Activated CD8-positive, alpha-beta memory T cell treated with anti-CD3 and anti-CD28 coated beads for 48 hours (primary cell): ENCODE data around the gene SCMH1.

ENCODE experiments used
- DNase-seq, 3 experiments: peaks; one replicate each; pipeline ENCODE4 v3.0.0-alpha.2; 2020; ENCODE audit warnings: low read depth in 2 of 3, low spot score in 2 of 3

SCMH1 gene

DNA sequence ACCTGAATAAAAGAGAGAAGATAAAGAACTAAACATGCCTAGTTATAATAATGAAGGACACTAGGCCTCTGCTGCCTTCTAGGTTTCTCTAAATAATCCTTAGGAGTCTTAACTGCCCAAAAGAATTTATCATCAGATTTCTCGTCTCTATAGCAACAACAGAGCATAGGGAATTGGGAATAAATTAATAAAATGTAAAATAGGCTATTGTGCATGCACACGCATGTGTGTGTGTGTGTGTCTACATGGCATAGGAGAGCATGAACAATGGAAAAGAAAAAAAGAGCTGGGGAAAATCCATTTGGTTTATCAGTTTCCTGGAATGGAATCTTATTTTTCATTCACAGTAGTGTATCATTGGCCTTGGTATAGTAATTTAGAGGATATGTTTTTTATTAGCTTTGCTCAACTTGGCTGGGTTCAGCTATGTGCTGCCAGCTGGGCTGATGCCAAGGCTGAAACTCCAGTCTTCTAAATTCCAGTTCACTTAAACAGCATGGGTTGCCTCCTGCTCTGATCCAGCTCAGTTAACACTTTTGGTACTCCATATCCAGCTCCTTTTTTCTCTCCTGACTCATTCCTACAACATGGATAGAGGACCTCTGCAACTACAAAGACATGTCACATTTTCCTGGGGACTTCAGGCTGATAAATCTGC is 140.0 kb downstream of the SCMH1 start:
- DNase-seq, result no peak

- DNase-seq, result no peak
Measured at GRCh38 chr1:41101076-41101475, 141.0 kb downstream of the SCMH1 start.

DNA sequence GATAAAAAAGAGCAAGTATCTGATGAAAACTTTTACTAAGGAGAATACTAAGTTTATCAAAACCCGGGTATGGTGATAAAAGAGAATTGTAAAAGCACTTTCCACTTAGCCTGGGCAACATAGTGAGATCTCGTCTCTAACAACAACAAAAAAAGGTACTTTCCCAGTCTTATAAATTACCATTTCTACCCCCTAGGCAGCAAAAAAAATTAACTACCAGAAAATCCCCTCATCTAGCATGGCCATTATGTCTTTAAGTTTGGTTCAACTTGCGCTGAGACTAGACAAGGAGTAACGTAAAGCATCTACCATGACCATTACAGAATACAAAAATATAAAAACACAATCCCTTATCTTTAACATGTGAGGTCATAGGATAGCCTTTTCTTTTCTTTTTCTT is 141.9 kb downstream of the SCMH1 start:
- no peak for DNase-seq

GRCh38 chr1:41098730-41099460 is 143.2 kb downstream of the SCMH1 start:
- no peak for DNase-seq

- DNase-seq, result no peak
Measured at GRCh38 chr1:41097105-41097504, 145.0 kb downstream of the SCMH1 start.

DNA sequence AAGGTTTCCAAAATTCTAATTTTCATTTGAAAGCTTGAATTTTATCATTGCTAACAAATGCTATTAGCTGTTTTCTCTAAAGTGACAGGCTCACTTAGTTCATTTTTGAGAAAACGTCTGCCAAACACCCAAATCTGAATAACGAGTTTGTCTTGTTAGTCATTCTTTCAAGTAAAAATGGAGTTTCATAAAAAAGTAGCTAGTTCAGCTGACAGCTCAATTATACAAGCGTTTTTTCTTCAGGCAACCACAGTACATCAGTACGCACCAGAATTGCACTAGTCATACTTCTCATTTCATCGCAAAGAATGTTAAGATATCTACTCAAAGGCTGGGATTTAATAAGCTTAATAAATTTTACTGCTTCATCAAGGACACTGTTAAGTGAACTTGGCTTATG is 148.3 kb downstream of the SCMH1 start:
- DNase-seq, result no peak

GRCh38 chr1:41086921-41087320 is 155.2 kb downstream of the SCMH1 start:
- no peak for DNase-seq

DNA sequence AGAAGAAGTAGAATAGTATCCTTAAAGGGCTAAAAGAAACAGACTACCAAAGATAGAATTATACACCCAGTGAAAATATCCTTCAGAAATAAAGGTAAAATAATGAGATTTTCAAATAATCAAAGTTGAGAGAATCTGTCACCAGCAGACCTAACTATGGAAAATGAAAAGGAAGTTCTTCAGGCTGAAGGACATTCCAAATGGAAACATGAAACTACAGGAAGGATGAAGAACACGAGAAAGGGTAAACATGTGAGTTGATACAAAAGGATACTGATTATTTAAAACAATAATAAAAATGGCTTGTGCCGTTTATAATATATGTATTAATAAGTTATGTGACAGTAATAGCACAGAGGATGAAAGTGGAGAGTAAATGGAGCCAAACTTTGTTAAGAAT is 163.5 kb downstream of the SCMH1 start:
- no peak for DNase-seq

DNA sequence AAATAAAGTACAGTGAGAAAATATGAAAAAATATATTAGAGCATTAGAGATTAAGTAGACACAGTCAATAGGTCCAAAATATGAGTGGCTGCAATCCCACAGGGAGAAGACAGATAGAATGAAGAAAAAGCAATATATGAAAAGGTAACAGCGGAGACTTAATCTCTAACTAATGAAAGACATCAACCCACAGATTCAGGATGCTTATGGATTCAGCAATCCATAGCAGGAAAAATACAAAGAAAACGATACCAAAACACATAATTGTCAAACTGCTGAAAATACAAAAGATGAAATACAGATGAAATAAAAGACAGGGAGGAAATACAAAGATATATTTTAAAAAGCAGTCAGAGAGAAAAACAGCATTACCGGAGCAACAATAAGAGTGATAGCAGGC is 163.9 kb downstream of the SCMH1 start:
- DNase-seq, result no peak

DNA sequence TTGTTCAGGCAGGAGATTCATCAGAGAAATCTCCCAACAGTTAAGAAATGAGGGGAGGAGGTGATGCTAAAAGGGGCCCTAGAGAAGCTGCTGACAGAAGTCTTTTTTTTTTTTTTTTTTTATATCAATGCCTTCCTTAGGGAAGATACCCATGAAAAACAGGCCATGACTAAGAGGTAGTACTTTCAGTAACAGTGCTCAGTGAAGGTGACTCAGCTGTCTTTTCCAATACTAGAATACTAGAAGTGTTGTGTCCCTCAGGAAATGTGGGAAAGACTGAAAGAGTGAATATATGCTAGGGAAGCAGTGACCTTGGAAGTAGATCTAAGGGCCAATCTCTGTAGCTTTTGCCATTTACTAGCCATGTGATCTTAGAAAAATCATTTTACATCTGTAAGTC is 168.1 kb downstream of the SCMH1 start:
- DNase-seq, result no peak

DNA sequence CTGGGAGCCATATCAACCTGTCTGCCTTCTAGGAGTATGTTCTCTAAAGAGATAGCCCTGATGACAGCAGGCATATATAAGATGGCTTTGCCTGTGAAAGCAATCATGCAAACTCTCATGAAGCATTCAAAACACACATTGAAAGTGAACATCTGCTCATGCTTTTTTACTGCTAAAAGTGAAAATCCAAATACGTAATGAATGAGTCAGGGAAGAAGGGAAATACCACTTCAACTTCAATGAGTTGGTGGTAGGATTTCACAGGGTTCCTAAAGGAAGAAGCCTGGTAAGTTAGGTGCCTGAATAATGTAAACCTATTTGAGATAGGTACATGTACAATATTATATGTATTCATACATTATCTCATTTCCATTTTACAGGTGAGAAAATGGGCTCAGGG is 170.1 kb downstream of the SCMH1 start:
- no peak for DNase-seq

GRCh38 chr1:41056907-41057306 is 185.2 kb downstream of the SCMH1 start:
- no peak for DNase-seq

DNA sequence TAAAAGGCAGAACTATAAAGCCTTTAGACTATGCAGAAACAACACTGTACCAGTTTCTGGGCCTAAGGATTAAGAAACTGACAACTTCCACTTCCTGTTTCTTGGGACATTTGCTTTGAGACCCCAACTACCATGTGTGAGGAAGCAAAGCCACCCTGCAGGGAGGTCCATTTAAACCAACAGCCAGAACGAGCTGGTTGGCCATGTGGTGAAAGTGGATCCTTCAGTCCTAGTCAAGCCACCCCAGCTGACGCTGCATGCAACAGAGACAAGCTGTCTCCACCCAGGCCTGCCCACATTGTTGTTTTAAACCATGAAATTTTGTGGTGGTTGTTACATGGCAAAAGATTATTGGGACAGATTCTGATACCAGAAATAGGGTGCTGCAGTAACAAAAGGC is 188.8 kb downstream of the SCMH1 start:
- no peak for DNase-seq

DNA sequence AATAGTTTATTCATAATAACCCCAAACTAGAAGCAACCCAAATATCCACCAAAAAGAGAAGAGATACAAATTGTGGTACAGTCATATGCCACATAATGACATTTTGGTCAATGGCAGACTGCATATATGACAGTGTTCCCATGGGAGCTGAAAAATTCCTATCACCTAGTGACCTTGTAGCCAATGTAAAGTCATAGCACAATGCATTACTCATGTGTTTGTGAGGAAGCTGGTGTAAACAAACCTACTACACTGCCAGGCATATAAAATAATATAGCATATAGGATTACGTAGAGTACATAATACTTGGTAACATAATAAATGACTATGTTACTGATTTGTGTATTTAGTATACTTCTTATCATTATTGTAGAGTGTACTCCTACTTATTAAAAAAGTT is 191.1 kb downstream of the SCMH1 start:
- DNase-seq, result no peak

- DNase-seq, result no peak
Measured at GRCh38 chr1:41048540-41048939, 193.6 kb downstream of the SCMH1 start.

- no peak for DNase-seq
Measured at GRCh38 chr1:41046347-41046775, 195.7 kb downstream of the SCMH1 start.

DNA sequence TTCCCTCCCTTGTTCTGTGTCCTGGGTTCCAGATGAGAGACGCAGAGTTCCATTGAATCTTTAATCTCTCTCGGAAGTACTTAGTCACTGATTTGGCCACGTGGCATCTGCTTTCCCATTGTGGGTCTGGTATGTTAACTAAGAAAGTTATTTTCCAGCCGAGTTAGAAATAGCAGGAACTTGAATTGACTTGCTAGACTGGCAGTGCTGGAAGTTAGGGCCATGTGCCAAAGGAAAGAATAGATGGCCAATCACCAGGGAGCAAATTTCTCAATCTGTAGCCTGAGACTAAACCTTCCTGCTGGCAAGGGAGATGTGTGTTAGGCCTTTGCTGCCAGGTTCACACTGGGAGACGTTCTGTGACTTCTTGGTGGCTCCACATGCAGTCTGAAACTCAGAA is 196.4 kb downstream of the SCMH1 start:
- no peak for DNase-seq

- DNase-seq, result no peak
Measured at GRCh38 chr1:41044187-41044586, 197.9 kb downstream of the SCMH1 start.

- no peak for DNase-seq
Measured at GRCh38 chr1:41041614-41042270, 200.4 kb downstream of the SCMH1 start.

DNA sequence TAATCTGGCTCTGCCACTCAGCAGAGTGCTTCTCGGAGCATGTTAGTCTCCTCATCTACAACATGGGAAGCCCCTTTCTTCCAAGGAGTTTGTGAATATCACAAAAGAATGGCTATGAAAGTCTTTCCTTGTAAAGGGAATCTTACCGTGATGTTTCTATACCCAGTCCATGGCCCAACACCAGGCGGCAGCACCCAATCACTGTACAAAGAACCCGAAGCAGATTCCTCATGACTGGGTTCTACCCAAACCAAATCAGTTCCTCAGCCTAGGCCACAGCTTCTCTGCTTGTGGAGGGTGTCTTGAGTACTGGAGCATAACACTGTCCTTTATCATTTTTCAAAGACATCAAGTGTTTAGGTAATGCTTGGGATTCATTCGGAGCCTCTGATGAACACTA is 204.0 kb downstream of the SCMH1 start:
- no peak for DNase-seq

GRCh38 chr1:41037116-41037903 is 204.8 kb downstream of the SCMH1 start:
- no peak for DNase-seq

DNA sequence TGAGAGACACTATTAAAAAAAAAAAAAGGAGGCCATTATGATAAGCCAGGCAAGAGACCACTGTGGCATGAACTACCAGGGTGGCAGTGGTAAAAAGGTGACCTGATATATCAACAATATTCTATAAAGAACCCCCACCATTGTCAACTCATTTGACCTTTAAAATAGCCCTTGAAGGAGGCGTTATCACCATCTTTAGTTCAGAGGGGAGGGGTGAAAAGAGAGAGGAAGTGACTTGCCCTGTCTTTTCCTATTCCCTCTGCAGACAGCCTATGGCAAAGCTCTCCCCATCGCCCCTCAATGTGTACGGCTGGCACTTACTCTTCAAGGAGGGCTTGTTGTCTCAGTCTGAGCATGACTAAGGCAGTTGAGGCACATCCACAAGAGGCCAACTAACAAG is 208.8 kb downstream of the SCMH1 start:
- no peak for DNase-seq
